Lung (tissue), 16 donors: ENCODE measurements around the gene ZNF354B. TPM values are rescaled to one million over a fixed set of nuclear protein-coding genes. Genes with fewer than 3 reads are reported as not detected.

Experiments
- ATAC-seq: fragments of 200-7000 bp; cut with Tn5 transposase; one replicate; pipeline ENCODE4 v1.9.1; 2020; ENCODE audit warnings: moderate number of reproducible peaks; ENCODE audit not compliant: insufficient read depth, low FRiP score
- DNase-seq, 3 donors: peaks; one replicate each; pipeline ENCODE4 v3.0.0-alpha.2; 2013 to 2017
- H3K27ac ChIP-seq, 2 donors: one replicate each; pipeline ENCODE4 v1.5.1; 2013; ENCODE audit warnings: mild to moderate bottlenecking in 2 of 2, moderate library complexity in 2 of 2, control low read depth in 1 of 2, inconsistent platforms in 1 of 2, low read depth in 1 of 2, low read length in 1 of 2
- H3K27me3 ChIP-seq, 3 donors: one replicate each; pipeline ENCODE4 v1.5.1; 2013; ENCODE audit warnings: low read length in 2 of 3; ENCODE audit not compliant: control insufficient read depth in 3 of 3, insufficient read depth in 3 of 3
- H3K36me3 ChIP-seq, 4 donors: one replicate each; pipeline ENCODE4 v1.5.1; 2013; ENCODE audit warnings: low read length in 4 of 4, mild to moderate bottlenecking in 1 of 4, moderate library complexity in 1 of 4; ENCODE audit not compliant: control insufficient read depth in 4 of 4, insufficient read depth in 4 of 4
- H3K4me1 ChIP-seq, 5 donors: one replicate each; pipeline ENCODE4 v1.5.1; 2013; ENCODE audit warnings: low read length in 5 of 5, mild to moderate bottlenecking in 2 of 5, moderate library complexity in 1 of 5; ENCODE audit not compliant: control insufficient read depth in 5 of 5, insufficient read depth in 5 of 5
- H3K4me3 ChIP-seq: one replicate; pipeline ENCODE4 v1.5.1; 2013; ENCODE audit warnings: mild to moderate bottlenecking, control low read depth, moderate library complexity
- H3K9ac ChIP-seq, 2 donors: one replicate each; pipeline ENCODE4 v1.5.1; 2013; ENCODE audit warnings: low read length in 2 of 2, control low read depth in 1 of 2; ENCODE audit not compliant: insufficient read depth in 1 of 2
- H3K9me3 ChIP-seq, 4 donors: one replicate each; pipeline ENCODE4 v1.5.1; 2013; ENCODE audit warnings: low read length in 3 of 4, mild to moderate bottlenecking in 1 of 4, moderate library complexity in 1 of 4; ENCODE audit not compliant: control insufficient read depth in 4 of 4, insufficient read depth in 3 of 4
- CTCF ChIP-seq: IDR thresholded peaks from 2 replicates; pipeline ENCODE4 v1.5.1; 2012; ENCODE audit warnings: mild to moderate bottlenecking; ENCODE audit errors: control extremely low read depth, extremely low read depth
- WGBS, 2 donors: extraction: QIAGEN DNeasy Blood & Tissue Kit; methylation state at CpG; one replicate each; pipeline ENCODE4 v1.1.7; 2013; 5-methylcytosine and 5-hydroxymethylcytosine counted together
- long read RNA-seq, 5 donors: transcript quantifications; one replicate each; lab custom pipeline, GENCODE V29; 2026
- polyA plus RNA-seq, 2 donors: library from polyadenylated mRNA; stranded (reverse); fragments of 200-250 nt; gene quantifications; one replicate each; pipeline ENCODE4 v1.2.1, GENCODE V29; 2013
- total RNA-seq, 2 donors: library from RNA; depleted of rRNA in 1 of 2; stranded (reverse); fragments of >200 nt in 1 of 2; gene quantifications; one replicate each; pipeline ENCODE4 v1.2.1, GENCODE V29; 2014 to 2021
- donor health status: control.
- donor health status: control.
- donor health status: Bipolar disorder and iron deficiency.
- donor health status: healthy.
- donor health status: DM: yes; HTN: yes; CAD: no.

ZNF354B gene
- total RNA-seq (10 to 100 TPM; 13.2 to 27.4 TPM), polyA plus RNA-seq (10 to 100 TPM in 1 of 2 donors, 1 to 10 TPM in 1; 4.5 to 11.2 TPM)
- long read RNA-seq, donor 1, transcript ZNF354B-201 (5 exons, 2,802 nt), result major isoform, 5 of 7 reads
- long read RNA-seq, donor 1, partial matches to known transcripts, result 0 of 7 reads
- long read RNA-seq, donor 1, other reads (novel, unspliced or antisense), result 0 of 7 reads
- long read RNA-seq, donor 2, partial matches to known transcripts, result 0 of 2 reads
- long read RNA-seq, donor 2, other reads (novel, unspliced or antisense), result 0 of 2 reads
- long read RNA-seq, donor 3, partial matches to known transcripts, result 0 of 4 reads
- long read RNA-seq, donor 3, other reads (novel, unspliced or antisense), result 0 of 4 reads
- long read RNA-seq, donor 4, partial matches to known transcripts, result 8 of 8 reads
- long read RNA-seq, donor 4, other reads (novel, unspliced or antisense), result 0 of 8 reads
- long read RNA-seq, donor 5, partial matches to known transcripts, result 0 of 11 reads
- long read RNA-seq, donor 5, other reads (novel, unspliced or antisense), result 6 of 11 reads

- ATAC-seq, result peak; percentile 98
- TF ChIP-seq CTCF, result no peak
- Histone ChIP-seq H3K36me3 (peaks cover 0 to 10% (median 5%) of the 10 kb centered on the region in 4 donors), H3K9ac (peak within 1 kb of the TSS in 1 of 2 donors; percentile 37), H3K27ac (peak within 1 kb of the TSS; percentile 62 to 93), H3K4me1 (peaks cover 3 to 7% (median 5%) of the 10 kb centered on the region in 5 donors), H3K27me3 (no peaks in the 10 kb centered on the region), H3K9me3 (peaks cover 0 to 2% (median 0%) of the 10 kb centered on the region in 4 donors), H3K4me3 (peak within 1 kb of the TSS; percentile 80)
- WGBS, 2 donors, result 1 to 2% methylated on average over 68 to 86 of the region's 86 CpGs
- peak; percentile 90 to 96 (median 94) for DNase-seq
Observed at GRCh38 chr5:178859625-178860521, at the start of gene ZNF354B. TSS of gene ZNF354B (plus strand) at chr5:178859953. CDS start at chr5:178861048, 1,095 bp downstream.

DNA sequence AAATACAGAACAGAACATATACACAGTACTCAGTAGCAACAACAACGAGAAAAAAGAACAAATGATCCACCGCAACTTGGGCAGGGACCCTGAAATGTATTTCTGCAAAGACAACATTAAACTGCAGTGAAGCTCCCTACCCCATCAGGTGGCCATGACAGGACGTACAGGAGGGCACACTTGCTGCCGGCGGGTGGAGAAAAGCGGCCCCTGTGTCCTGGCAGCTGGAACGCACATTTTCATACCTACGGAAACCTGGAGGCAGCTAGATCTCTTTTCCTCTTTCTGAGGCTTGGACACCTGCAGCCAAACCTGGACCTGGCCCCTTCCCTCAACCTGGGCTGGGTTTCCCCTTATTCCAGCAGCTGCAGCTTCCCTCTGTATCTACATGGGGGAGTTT lies 42.2 kb upstream of the ZNF354B start:
- no peak overlapping the region for H3K4me3 ChIP-seq
- no peaks in the 10 kb centered on the region for H3K36me3 ChIP-seq
- no peaks in the 10 kb centered on the region for H3K9me3 ChIP-seq
- ATAC-seq, result no peak
- no peak for TF ChIP-seq CTCF
- WGBS, 2 donors, result 88 to 95% methylated on average over 8 of the region's 8 CpGs
- no peak overlapping the region for H3K27ac ChIP-seq
- DNase-seq, result no peak
- H3K27me3 ChIP-seq, result peaks cover 0 to 2% (median 0%) of the 10 kb centered on the region in 3 donors
- no peak overlapping the region for H3K9ac ChIP-seq
- H3K4me1 ChIP-seq, result no peaks in the 10 kb centered on the region

DNA sequence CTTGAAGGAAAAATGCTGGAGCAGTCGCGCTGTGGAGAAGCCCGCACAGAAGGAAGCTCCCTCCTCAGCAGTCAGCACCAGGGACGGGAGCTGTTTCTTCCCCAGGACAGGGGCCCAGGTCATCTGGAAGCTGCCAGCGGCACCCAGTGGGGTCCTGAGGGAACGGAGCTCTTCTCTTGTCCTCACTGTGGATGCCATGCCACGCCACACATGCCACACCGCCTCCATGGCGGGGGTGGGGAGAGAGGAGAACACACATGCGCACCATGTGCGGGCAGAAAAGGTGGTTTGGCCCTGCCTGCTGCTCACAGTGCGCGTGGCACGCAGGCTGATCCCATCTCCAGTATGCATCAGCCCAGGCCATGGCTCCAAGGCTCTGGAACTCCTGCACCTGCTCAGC lies 41.7 kb upstream of the ZNF354B start:
- Histone ChIP-seq H3K4me1 (no peaks in the 10 kb centered on the region), H3K9ac (no peak overlapping the region), H3K27ac (no peak overlapping the region), H3K9me3 (no peaks in the 10 kb centered on the region), H3K36me3 (no peaks in the 10 kb centered on the region), H3K27me3 (peaks cover 0 to under 1% (median 0%) of the 10 kb centered on the region in 3 donors), H3K4me3 (no peak overlapping the region)
- WGBS, 2 donors, result 89% methylated on average over 13 to 14 of the region's 14 CpGs
- TF ChIP-seq CTCF, result no peak
- ATAC-seq (no peak), DNase-seq (no peak)
